Brain pericyte (primary cell): Measurements from ENCODE around the gene CCL11.
"Not testable (repeated sequence)": the region's sequence is repeated elsewhere in the genome, so short reads cannot be mapped to it uniquely, and the experiment has no call there.

Source experiments
- DNase-seq: peaks from one replicate; pipeline ENCODE4 v3.0.0-alpha.2; 2012; ENCODE audit warnings: low read depth, low spot score

Gene CCL11

DNA sequence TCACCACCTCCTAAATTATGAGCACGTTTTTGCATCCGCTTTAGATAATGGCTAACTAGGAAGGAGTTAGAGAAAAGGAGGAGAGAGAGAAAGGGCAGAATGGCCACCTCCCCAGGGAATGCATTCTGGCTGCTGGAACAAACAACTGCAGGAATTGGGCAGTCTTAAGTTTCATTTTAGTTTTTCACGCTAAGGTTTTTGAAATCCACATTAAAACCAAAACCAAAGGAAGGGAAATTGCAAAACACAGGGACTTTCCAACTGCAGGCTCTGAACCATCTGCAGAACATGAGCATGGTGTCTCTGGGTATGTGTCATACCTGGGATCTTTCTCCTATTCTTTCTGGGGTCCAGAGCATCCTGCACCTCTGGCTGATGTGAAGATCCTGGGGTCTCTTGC is 21.6 kb downstream of the CCL11 start:
- DNase-seq = no peak

DNA sequence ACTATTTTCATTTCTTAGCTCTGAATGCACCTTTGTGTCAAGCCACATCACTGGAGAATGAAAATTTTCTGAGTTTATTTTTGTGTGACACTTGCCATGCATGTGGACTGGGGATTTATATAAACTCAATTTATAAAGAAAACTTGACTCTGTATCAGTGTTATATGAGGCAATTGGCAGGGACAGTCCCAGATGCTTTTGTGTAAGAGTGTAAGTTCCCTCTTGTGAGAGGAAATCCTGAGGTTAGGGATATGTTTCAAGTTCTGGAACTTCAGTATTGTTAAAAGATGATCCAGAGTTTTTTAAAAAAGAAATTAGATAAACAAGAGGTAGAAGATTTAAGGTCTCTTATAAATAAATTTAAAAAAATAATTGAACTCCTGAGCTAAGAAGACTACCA is 22.8 kb downstream of the CCL11 start:
- DNase-seq = no peak

DNA sequence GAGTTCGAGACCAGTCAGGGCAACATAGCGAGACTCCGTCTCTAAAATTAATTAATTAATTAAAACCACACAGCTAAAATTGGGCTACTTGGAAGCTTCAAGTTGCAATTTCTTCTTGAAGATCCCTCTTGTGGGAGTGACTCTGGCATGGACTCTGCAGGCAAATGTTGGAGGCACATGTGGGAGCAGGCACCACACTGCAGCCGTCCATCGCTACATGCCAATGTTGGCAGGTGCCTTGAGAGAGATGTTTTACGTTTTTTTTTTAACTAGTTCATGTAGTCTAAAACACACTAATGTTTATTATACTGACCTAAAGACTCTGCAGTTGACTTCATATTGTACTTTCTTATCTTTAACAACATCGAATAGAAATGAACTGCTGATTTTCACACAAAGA is 25.7 kb downstream of the CCL11 start:
- no peak for DNase-seq

DNA sequence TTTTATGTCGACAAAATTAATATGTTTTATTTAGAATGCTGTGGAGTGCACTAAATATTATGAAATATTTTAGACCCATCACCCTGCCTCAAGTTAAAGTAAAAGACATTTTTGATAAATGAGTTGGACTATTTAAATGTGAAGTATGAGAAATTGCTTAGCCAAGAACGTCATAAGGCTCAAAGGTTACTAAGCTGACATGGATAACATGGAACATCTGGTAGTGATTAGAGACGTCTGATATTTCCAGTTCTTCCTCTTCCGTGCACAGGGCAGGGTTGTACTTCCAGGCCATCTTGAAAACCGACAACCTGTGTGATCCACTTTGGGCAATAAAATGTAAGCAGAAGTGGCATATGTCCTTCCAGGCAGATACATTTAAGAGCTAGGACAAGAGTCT is 26.5 kb downstream of the CCL11 start:
- DNase-seq = no peak

DNA sequence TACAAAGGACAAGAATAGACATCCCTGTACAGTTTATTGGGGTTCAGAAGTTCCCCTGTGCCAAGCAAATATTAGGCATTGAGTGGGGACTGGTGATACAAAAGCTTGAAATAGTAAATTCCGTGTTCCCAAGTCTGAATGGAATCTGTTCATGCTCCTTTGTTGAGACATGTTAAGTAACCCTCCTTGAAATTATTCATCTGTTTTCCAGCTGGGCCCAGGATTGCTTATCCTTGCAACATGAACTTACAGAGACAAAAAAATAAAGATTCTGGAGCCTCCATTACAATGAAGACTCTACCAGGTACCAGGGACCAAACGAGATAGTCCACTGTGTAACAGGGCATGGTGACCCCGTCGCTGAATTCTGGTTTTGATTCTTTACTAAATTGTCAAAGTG is 27.6 kb downstream of the CCL11 start:
- no peak for DNase-seq

DNA sequence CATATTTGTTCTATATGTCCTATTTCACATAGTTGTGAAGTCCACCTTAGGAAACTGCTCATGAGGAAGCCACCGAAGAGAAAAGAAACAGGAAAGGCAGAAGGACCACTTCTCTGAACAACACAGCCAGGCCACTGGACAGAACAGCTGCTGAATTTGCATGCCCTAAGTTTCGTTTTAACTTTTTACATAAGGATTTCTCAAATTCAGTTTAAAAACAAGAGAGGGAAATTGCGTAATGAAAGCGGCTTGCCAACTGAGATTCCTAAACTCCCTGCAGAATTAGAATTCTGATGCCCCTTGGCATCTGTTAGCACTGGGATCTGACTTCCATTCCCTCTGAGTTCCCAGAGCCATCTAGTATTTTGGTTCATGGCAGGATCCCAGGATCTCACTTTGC is 28.7 kb downstream of the CCL11 start:
- DNase-seq = no peak

DNA sequence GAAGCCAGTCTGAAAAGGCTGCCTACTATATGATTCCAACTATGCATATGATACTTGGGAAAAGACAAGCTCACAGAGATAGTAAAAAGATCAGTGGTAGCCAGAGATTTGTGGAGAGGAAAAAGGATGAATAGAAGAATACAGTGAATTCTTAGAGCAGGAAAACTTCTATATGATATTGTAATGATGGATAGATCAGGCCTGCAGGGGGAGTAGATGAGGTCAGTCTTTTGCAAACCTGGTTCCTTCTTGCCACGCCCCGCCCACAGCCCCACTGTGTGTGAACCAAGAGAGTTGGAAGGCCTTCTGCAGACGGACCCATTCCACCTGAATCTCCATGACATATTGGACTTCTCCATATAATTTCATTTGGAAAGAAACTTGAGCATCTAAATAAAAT is 32.9 kb downstream of the CCL11 start:
- DNase-seq = no peak

DNA sequence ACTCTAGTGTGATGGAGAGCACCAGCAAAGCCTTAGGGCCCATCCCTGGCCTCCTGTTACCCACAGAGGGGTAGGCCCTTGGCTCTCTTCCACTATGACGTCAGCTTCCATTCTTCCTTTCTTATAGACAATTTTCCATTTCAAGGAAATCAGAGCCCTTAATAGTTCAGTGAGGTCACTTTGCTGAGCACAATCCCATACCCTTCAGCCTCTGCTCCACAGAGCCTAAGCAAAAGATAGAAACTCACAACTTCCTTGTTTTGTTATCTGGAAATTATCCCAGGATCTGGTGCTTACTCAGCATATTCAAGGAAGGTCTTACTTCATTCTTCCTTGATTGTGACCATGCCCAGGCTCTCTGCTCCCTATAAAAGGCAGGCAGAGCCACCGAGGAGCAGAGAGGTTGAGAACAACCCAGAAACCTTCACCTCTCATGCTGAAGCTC is 33.5 kb downstream of the CCL11 start, which contains the start of gene CCL8:
Gene CCL8, plus strand, starts transcription at position 397 of the 445 bp plus-strand sequence. CDS start 67 bp downstream, outside the sequence.
- DNase-seq = no peak

DNA sequence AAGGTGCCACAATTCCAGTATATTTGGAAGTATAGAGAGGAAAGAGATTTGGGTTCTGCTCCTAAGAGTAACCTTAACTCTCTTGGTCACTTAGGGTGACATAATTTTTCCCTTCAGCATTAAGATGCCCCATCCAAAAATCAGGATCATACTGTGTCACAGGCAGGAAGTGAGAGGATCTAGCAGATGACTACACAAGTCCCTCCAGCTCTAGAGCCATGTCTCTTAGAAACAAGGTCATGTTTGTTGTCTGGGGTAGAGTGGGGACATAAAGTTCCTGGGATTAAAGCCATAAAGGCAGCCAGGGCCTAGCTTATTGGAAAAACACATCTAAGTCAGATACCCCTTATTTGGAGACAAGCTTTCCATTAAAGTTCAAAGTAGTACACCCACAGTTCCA is 36.4 kb downstream of the CCL11 start:
- DNase-seq = no peak

DNA sequence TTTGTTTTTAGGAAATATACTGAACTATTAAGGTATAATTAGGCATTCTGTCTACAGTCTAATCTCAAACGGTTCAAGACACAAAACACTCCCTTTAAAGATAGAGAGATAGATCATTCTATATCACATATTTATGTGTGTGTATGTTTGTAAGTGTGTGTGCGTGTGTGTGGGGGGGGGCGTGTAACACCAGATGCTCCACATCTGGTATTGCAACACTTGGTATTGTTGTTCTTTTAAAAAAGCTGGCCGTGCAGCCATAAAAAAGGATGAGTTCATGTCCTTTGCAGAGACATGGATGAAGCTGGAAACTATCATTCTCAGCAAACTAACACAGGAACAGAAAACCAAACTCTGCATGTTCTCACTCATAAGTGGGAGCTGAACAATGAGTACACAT is 42.0 kb downstream of the CCL11 start:
- not testable (repeated sequence) for DNase-seq

DNA sequence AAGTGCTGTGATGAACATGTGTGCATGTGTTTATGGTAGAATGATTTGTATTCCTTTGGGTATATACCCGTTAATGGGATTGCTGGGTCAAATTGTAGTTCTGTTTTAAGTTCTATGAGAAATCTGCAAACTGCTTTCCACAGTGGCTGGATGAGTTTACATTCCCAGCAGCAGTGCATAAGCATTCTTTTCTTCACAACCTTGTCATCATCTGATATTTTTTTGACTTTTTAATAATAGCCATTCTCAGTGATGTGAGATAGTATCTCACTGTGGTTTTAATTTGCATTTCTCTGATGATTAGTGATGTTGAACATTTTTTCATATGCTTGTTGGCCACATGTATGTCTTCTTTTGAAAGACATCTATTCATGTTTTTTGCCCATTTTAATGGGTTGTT is 52.2 kb downstream of the CCL11 start:
- no peak for DNase-seq
